ENCODE data around the gene LUC7L3. TPM values are rescaled to one million over a fixed set of nuclear protein-coding genes. Genes with fewer than 3 reads are reported as not detected.

Gene LUC7L3
- total and polyA plus RNA-seq, 2 experiments from 2014 or later: 69.3 to 501 TPM

DNA sequence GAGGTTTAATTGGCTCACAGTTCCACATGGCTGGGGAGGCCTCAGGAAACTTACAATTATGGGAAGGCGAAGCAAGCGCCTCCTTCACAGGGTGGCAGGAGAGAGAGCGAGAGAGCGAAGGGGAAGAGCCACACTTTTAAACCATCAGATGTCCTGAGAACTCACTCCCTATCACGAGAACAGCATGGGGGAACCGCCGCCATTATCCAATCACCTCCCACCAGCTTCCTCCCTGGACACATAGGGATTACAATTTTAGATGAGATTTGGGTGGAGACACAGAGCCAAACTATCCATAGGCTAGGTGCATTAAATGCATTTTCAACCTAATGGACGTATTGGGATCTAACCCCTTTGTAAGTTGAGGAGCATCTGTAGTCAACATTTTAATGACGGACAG lies 6.8 kb upstream of the LUC7L3 start (continued):
- TF ChIP-seq, protein P1, sequence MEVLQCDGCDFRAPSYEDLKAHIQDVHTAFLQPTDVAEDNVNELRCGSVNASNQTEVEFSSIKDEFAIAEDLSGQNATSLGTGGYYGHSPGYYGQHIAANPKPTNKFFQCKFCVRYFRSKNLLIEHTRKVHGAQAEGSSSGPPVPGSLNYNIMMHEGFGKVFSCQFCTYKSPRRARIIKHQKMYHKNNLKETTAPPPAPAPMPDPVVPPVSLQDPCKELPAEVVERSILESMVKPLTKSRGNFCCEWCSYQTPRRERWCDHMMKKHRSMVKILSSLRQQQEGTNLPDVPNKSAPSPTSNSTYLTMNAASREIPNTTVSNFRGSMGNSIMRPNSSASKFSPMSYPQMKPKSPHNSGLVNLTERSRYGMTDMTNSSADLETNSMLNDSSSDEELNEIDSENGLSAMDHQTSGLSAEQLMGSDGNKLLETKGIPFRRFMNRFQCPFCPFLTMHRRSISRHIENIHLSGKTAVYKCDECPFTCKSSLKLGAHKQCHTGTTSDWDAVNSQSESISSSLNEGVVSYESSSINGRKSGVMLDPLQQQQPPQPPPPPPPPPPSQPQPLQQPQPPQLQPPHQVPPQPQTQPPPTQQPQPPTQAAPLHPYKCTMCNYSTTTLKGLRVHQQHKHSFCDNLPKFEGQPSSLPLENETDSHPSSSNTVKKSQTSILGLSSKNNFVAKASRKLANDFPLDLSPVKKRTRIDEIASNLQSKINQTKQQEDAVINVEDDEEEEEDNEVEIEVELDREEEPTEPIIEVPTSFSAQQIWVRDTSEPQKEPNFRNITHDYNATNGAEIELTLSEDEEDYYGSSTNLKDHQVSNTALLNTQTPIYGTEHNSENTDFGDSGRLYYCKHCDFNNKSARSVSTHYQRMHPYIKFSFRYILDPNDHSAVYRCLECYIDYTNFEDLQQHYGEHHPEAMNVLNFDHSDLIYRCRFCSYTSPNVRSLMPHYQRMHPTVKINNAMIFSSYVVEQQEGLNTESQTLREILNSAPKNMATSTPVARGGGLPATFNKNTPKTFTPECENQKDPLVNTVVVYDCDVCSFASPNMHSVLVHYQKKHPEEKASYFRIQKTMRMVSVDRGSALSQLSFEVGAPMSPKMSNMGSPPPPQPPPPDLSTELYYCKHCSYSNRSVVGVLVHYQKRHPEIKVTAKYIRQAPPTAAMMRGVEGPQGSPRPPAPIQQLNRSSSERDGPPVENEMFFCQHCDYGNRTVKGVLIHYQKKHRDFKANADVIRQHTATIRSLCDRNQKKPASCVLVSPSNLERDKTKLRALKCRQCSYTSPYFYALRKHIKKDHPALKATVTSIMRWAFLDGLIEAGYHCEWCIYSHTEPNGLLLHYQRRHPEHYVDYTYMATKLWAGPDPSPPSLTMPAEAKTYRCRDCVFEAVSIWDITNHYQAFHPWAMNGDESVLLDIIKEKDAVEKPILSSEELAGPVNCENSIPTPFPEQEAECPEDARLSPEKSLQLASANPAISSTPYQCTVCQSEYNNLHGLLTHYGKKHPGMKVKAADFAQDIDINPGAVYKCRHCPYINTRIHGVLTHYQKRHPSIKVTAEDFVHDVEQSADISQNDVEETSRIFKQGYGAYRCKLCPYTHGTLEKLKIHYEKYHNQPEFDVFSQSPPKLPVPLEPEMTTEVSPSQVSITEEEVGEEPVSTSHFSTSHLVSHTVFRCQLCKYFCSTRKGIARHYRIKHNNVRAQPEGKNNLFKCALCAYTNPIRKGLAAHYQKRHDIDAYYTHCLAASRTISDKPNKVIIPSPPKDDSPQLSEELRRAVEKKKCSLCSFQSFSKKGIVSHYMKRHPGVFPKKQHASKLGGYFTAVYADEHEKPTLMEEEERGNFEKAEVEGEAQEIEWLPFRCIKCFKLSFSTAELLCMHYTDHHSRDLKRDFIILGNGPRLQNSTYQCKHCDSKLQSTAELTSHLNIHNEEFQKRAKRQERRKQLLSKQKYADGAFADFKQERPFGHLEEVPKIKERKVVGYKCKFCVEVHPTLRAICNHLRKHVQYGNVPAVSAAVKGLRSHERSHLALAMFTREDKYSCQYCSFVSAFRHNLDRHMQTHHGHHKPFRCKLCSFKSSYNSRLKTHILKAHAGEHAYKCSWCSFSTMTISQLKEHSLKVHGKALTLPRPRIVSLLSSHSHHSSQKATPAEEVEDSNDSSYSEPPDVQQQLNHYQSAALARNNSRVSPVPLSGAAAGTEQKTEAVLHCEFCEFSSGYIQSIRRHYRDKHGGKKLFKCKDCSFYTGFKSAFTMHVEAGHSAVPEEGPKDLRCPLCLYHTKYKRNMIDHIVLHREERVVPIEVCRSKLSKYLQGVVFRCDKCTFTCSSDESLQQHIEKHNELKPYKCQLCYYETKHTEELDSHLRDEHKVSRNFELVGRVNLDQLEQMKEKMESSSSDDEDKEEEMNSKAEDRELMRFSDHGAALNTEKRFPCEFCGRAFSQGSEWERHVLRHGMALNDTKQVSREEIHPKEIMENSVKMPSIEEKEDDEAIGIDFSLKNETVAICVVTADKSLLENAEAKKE (CRISPR knock-in tag; IDR thresholded peaks at IDR 0.05): no peak
- TF ChIP-seq EZH2phosphoT487 (IDR thresholded peaks at IDR 0.05; ENCODE audit: unreplicated experiment): no peak
- TF ChIP-seq, protein P2, sequence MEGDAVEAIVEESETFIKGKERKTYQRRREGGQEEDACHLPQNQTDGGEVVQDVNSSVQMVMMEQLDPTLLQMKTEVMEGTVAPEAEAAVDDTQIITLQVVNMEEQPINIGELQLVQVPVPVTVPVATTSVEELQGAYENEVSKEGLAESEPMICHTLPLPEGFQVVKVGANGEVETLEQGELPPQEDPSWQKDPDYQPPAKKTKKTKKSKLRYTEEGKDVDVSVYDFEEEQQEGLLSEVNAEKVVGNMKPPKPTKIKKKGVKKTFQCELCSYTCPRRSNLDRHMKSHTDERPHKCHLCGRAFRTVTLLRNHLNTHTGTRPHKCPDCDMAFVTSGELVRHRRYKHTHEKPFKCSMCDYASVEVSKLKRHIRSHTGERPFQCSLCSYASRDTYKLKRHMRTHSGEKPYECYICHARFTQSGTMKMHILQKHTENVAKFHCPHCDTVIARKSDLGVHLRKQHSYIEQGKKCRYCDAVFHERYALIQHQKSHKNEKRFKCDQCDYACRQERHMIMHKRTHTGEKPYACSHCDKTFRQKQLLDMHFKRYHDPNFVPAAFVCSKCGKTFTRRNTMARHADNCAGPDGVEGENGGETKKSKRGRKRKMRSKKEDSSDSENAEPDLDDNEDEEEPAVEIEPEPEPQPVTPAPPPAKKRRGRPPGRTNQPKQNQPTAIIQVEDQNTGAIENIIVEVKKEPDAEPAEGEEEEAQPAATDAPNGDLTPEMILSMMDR (conservative IDR thresholded peaks at IDR 0.05; ENCODE audit: low read depth in 2 of 2): no peak
- no peak for TF ChIP-seq ZNF114 (CRISPR knock-in tag; IDR thresholded peaks at IDR 0.05)
- TF ChIP-seq POLR2AphosphoS5 (IDR thresholded peaks at IDR 0.05; ENCODE audit: low read depth): no peak
- TF ChIP-seq, protein P3, sequence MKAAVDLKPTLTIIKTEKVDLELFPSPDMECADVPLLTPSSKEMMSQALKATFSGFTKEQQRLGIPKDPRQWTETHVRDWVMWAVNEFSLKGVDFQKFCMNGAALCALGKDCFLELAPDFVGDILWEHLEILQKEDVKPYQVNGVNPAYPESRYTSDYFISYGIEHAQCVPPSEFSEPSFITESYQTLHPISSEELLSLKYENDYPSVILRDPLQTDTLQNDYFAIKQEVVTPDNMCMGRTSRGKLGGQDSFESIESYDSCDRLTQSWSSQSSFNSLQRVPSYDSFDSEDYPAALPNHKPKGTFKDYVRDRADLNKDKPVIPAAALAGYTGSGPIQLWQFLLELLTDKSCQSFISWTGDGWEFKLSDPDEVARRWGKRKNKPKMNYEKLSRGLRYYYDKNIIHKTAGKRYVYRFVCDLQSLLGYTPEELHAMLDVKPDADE (IDR thresholded peaks at IDR 0.05): no peak
- TF ChIP-seq STAT1 (IDR thresholded peaks at IDR 0.05; ENCODE audit: unreplicated experiment): no peak

Data from GM23338 (cell line).